Gastrocnemius medialis (tissue), 4 donors: ENCODE data around the gene OPCML. TPM values are rescaled to one million over a fixed set of nuclear protein-coding genes. Genes with fewer than 3 reads are reported as not detected.

ENCODE experiments used
- ATAC-seq, 2 donors: fragments of 150-250 bp; one replicate each; pipeline ENCODE4 v1.9.1; 2016
- DNase-seq, 2 donors: peaks; one replicate each; pipeline ENCODE4 v3.0.0-alpha.2; 2019
- H3K27ac ChIP-seq, 4 donors: fragments of 200-600 bp; sonication (generic); 1 replicate in 1 of 4; 2 replicates in 3 of 4; pipeline ENCODE4 v1.5.1; 2016 to 2018; ENCODE audit warnings: mild to moderate bottlenecking in 2 of 4, moderate library complexity in 1 of 4
- H3K27me3 ChIP-seq, 3 donors: fragments of 200-600 bp; sonication (generic) in 2 of 3; 1 replicate in 1 of 3; 2 replicates in 2 of 3; pipeline versions ENCODE4 v1.5.1 to v1.6.0; 2016 to 2019; ENCODE audit warnings: mild to moderate bottlenecking in 1 of 3, moderate library complexity in 1 of 3
- H3K36me3 ChIP-seq, 2 donors: fragments of 200-600 bp; sonication (generic) in 1 of 2; one replicate each; pipeline ENCODE4 v1.5.1; 2017 to 2018
- H3K4me1 ChIP-seq, 2 donors: fragments of 200-600 bp; sonication (generic) in 1 of 2; one replicate each; pipeline ENCODE4 v1.5.1; 2016 to 2017; ENCODE audit warnings: mild to moderate bottlenecking in 2 of 2
- H3K4me3 ChIP-seq, 4 donors: fragments of 200-600 bp; sonication (generic) in 3 of 4; 1 replicate in 1 of 4; 2 replicates in 3 of 4; pipeline ENCODE4 v1.5.1; 2016 to 2019; ENCODE audit warnings: mild to moderate bottlenecking in 2 of 4
- H3K9me3 ChIP-seq, 3 donors: fragments of 200-600 bp; sonication (generic) in 2 of 3; 1 replicate in 1 of 3; 2 replicates in 2 of 3; pipeline ENCODE4 v1.5.1; 2016 to 2019
- POLR2A ChIP-seq, 2 donors: fragments of 450-650 bp; IDR thresholded peaks; one replicate each; pipeline ENCODE4 v1.6.1; 2017; ENCODE audit warnings: antibody characterized with exemption in 2 of 2, mild to moderate bottlenecking in 2 of 2, moderate library complexity in 2 of 2
- in situ Hi-C, 4 donors: fragments of 200-750 bp; cut with MboI; loops; one replicate each; pipeline versions ENCODE4 v1.15.0 to v1.8.0; 2017; ENCODE audit warnings: low sequenced_read_pairs in 4 of 4
- intact Hi-C: fragments of 100-400 bp; cut with DNase I; formaldehyde crosslinking; loops from one replicate; pipeline ENCODE4 v1.15.1; 2023; ENCODE audit warnings: low total_unique reads
- total RNA-seq, 4 donors: library from RNA; depleted of rRNA; stranded (reverse); fragments of >200 nt; gene quantifications; one replicate each; pipeline versions ENCODE4 v1.1.0 to v1.2.3, GENCODE V29; 2016
- TF ChIP-seq, protein P1 (sequence below), 5 experiments: fragments of 450-650 bp in 3 of 5; fragments of 200-600 bp in 2 of 5; sonication (generic) in 2 of 5; IDR thresholded peaks in 4 of 5; conservative IDR thresholded peaks in 1 of 5; 1 replicate in 4 of 5; 2 replicates in 1 of 5; pipeline ENCODE4 v1.5.1; 2016 to 2019; ENCODE audit warnings: antibody characterized with exemption in 5 of 5, mild to moderate bottlenecking in 3 of 5, moderate library complexity in 3 of 5

Gene OPCML
- total RNA-seq, 4 donors from 2014 or later = not detected

DNA sequence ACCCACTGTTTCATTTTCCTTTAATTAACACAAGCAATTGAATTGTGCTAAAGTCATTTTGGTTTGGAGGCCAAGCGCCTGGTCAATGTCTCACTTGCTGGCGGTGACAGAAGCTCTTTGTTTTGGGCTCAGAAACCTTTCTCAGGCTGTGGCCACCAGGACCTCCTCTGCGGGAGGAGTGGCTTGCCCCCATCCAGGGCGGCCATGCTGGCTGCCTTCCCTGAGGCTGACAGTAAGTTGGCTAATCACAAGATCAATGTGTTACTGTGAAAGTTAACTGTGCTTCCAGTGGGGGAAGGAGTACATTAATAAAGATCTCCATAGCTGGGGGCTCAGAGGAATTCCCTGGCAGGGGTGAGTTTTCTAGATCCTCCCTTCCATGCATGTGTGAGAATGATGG is 1087.4 kb downstream of the OPCML start:
- H3K27ac ChIP-seq = no peak overlapping the region
- in situ Hi-C loops (no loop called here), intact Hi-C loops (no loop called here)
- H3K36me3 ChIP-seq = no peaks in the 10 kb centered on the region
- ATAC-seq (no peak), DNase-seq (no peak)
- no peaks in the 10 kb centered on the region for H3K27me3 ChIP-seq
- no peak overlapping the region for H3K4me3 ChIP-seq
- H3K9me3 ChIP-seq = no peaks in the 10 kb centered on the region
- no peaks in the 10 kb centered on the region for H3K4me1 ChIP-seq
- no peak for TF ChIP-seq POLR2A (IDR thresholded peaks at IDR 0.05)
- TF ChIP-seq, protein P1, sequence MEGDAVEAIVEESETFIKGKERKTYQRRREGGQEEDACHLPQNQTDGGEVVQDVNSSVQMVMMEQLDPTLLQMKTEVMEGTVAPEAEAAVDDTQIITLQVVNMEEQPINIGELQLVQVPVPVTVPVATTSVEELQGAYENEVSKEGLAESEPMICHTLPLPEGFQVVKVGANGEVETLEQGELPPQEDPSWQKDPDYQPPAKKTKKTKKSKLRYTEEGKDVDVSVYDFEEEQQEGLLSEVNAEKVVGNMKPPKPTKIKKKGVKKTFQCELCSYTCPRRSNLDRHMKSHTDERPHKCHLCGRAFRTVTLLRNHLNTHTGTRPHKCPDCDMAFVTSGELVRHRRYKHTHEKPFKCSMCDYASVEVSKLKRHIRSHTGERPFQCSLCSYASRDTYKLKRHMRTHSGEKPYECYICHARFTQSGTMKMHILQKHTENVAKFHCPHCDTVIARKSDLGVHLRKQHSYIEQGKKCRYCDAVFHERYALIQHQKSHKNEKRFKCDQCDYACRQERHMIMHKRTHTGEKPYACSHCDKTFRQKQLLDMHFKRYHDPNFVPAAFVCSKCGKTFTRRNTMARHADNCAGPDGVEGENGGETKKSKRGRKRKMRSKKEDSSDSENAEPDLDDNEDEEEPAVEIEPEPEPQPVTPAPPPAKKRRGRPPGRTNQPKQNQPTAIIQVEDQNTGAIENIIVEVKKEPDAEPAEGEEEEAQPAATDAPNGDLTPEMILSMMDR (IDR thresholded peaks at IDR 0.05 in 4 of 5, conservative IDR thresholded peaks at IDR 0.05 in 1 of 5) = no peak

DNA sequence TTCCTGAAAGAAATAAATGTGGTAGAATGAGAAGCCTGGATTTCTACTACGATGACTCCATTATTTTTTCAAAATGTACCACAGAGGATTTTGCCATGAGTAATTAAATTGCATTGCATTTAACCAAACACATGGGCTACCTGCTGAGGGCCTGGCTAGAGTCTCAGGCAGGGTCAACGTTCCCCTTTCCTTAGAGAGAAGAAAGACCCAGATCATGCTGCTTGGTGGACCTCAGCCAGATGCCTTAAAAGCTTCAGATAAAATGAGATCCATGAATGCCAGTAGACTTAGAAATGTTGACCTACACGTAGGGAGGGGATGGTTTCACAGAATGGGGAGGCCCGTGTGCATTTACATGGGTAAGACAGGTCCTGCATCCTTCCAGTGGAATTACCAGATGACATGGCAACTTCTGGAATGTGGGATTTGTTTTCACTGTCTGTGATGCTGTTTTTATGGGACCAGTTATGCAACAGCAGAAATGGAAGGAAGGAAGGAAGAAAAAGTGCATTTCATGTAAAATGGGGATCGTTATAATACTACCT is 1092.5 kb downstream of the OPCML start:
- Histone ChIP-seq H3K4me1 (no peaks in the 10 kb centered on the region), H3K9me3 (no peaks in the 10 kb centered on the region), H3K27ac (no peak overlapping the region), H3K36me3 (no peaks in the 10 kb centered on the region), H3K27me3 (no peaks in the 10 kb centered on the region), H3K4me3 (no peak overlapping the region)
- intact Hi-C loops (no loop called here), in situ Hi-C loops (no loop called here)
- ATAC-seq (no peak), DNase-seq (no peak)
- TF ChIP-seq, protein P1 (IDR thresholded peaks at IDR 0.05 in 4 of 5, conservative IDR thresholded peaks at IDR 0.05 in 1 of 5) = no peak

DNA sequence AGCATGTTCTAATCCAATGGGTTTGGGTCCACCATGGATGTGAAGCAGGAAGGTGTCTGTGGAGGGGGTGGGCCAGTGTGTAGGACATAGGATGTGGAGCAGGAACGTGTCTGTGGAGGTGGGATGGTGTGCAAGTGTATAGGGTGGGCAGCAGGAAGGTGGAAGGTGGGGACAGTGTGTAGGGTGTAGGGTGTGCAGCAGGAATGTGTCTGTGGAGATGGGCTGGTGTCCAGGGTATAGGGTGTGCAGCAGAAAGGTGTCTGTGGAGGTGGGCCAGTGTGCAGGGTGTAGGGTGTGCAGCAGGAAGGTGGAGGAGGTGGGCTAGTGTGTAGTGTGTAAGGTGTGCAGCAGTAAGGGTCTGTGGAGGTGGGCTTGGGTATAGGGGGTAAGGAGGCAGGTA is 1093.9 kb downstream of the OPCML start:
- H3K4me1 ChIP-seq = no peaks in the 10 kb centered on the region
- no peaks in the 10 kb centered on the region for H3K36me3 ChIP-seq
- in situ Hi-C loops = no loop called here
- no peak for ATAC-seq
- H3K4me3 ChIP-seq = no peak overlapping the region
- no peaks in the 10 kb centered on the region for H3K27me3 ChIP-seq
- DNase-seq = no peak
- H3K9me3 ChIP-seq = no peaks in the 10 kb centered on the region
- intact Hi-C loops = no loop called here
- H3K27ac ChIP-seq = no peak overlapping the region
- no peak for TF ChIP-seq POLR2A (IDR thresholded peaks at IDR 0.05)
- TF ChIP-seq, protein P1 (IDR thresholded peaks at IDR 0.05 in 4 of 5, conservative IDR thresholded peaks at IDR 0.05 in 1 of 5) = no peak

DNA sequence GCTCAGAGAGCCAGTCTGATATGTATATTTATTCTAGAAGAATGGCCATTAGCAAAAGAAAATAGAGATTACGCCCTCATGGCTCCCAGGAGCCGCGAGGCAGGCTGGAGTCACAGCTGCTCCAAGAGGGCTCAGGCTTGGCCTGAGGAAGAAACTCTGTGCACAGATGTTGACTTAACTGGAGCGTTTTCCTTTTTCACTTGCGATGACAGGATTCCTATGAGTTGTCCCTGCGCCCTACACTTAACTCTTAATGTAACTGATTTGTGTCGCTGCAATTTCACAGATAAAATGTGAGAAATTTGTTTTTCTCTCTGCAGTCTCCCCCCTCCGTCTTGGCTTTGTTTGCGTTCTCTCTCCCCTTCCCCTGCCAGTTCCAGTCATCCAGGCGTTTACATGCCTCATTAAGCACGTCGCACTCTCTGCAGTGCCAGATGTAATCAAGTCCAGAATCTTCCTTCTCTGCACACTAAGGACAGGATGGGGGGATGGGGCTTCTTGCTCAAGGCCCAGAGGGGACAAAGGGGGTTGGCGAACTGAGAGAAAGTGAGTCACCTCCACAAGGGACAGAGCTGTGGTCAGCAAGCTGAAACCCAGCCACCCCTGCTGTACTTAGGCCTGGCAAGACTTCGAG is 1101.8 kb downstream of the OPCML start:
- Histone ChIP-seq H3K4me3 (no peak overlapping the region), H3K4me1 (no peaks in the 10 kb centered on the region), H3K9me3 (no peaks in the 10 kb centered on the region), H3K27me3 (no peaks in the 10 kb centered on the region), H3K27ac (no peak overlapping the region), H3K36me3 (no peaks in the 10 kb centered on the region)
- in situ Hi-C loops (no loop called here), intact Hi-C loops (no loop called here)
- ATAC-seq = no peak
- no peak for DNase-seq
- TF ChIP-seq POLR2A (IDR thresholded peaks at IDR 0.05) = no peak
- TF ChIP-seq, protein P1 (IDR thresholded peaks at IDR 0.05 in 4 of 5, conservative IDR thresholded peaks at IDR 0.05 in 1 of 5) = no peak

DNA sequence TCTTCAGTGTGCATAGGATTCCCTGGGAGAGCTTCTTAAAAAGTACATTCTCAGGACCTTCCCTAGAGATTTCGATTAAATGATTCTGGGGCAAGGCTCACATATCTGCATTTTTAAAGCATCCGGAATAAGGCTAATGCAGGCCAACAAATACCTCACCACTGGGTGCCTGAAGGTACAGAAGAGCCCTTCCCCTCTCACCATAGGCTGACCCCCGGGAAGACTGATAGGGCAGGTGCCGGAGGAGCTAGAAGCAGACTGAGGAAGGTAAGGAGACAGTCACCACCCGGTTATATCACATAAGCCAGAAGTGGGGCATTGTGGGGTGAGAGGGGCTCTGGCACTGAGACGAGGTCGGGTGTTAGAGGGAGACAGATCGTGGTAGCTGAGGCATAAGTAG is 1102.6 kb downstream of the OPCML start:
- no peaks in the 10 kb centered on the region for H3K36me3 ChIP-seq
- no peak for TF ChIP-seq POLR2A (IDR thresholded peaks at IDR 0.05)
- TF ChIP-seq, protein P1 (IDR thresholded peaks at IDR 0.05 in 4 of 5, conservative IDR thresholded peaks at IDR 0.05 in 1 of 5) = no peak
- H3K4me3 ChIP-seq = no peak overlapping the region
- DNase-seq = no peak
- in situ Hi-C loops = no loop called here
- H3K27ac ChIP-seq = no peak overlapping the region
- no peaks in the 10 kb centered on the region for H3K4me1 ChIP-seq
- H3K9me3 ChIP-seq = no peaks in the 10 kb centered on the region
- no peak for ATAC-seq
- intact Hi-C loops = no loop called here
- H3K27me3 ChIP-seq = no peaks in the 10 kb centered on the region
